ENCODE data around the gene PHACTR4.
A peak's percentile ranks its signal among the peaks of the same experiment; 100 is the strongest.
"Not testable (repeated sequence)": the region's sequence is repeated elsewhere in the genome, so short reads cannot be mapped to it uniquely, and the experiment has no call there.

The PHACTR4 gene

GRCh38 chr1:28354121-28354520 lies 15.4 kb upstream of the PHACTR4 start:
- TF ChIP-seq CTCF (IDR thresholded peaks at IDR 0.05; ENCODE audit: low read depth, low read length, missing control alignments), result no peak
- in situ Hi-C loops (cut with HindIII; ENCODE audit: low sequenced_read_pairs), result no loop called here
- H3K4me3 ChIP-seq (ENCODE audit: low read depth, low read length), result no peak overlapping the region
- DNase-seq (ENCODE audit: low read depth), result no peak

GRCh38 chr1:28358716-28359115 lies 10.8 kb upstream of the PHACTR4 start:
- H3K4me3 ChIP-seq (ENCODE audit: low read depth, low read length), result no peak overlapping the region
- in situ Hi-C loops (cut with HindIII; ENCODE audit: low sequenced_read_pairs), result no loop called here
- no peak for TF ChIP-seq CTCF (IDR thresholded peaks at IDR 0.05; ENCODE audit: low read depth, low read length, missing control alignments)
- DNase-seq (ENCODE audit: low read depth), result no peak

GRCh38 chr1:28359592-28360239 lies 9.8 kb upstream of the PHACTR4 start:
- in situ Hi-C loops (cut with HindIII; ENCODE audit: low sequenced_read_pairs), result no loop called here
- peak; percentile 63 for TF ChIP-seq CTCF (IDR thresholded peaks at IDR 0.05; ENCODE audit: low read depth, low read length, missing control alignments)
- peak; percentile 58 for DNase-seq (ENCODE audit: low read depth)
- no peak overlapping the region for H3K4me3 ChIP-seq (ENCODE audit: low read depth, low read length)

GRCh38 chr1:28364888-28365287 lies 4.7 kb upstream of the PHACTR4 start:
- DNase-seq (ENCODE audit: low read depth), result no peak
- no peak overlapping the region for H3K4me3 ChIP-seq (ENCODE audit: low read depth, low read length)
- in situ Hi-C loops (cut with HindIII; ENCODE audit: low sequenced_read_pairs), result no loop called here
- TF ChIP-seq CTCF (IDR thresholded peaks at IDR 0.05; ENCODE audit: low read depth, low read length, missing control alignments), result no peak

- DNase-seq (ENCODE audit: low read depth), result no peak
- in situ Hi-C loops (cut with HindIII; ENCODE audit: low sequenced_read_pairs), result no loop called here
- no peak for TF ChIP-seq CTCF (IDR thresholded peaks at IDR 0.05; ENCODE audit: low read depth, low read length, missing control alignments)
Observed at GRCh38 chr1:28365864-28366263, 3.7 kb upstream of the PHACTR4 start.

GRCh38 chr1:28368608-28369007 lies 932 bp upstream of the PHACTR4 start:
- in situ Hi-C loops (cut with HindIII; ENCODE audit: low sequenced_read_pairs); H3K4me3 ChIP-seq (ENCODE audit: low read depth, low read length); DNase-seq (ENCODE audit: low read depth): not testable (repeated sequence)

More at GRCh38 chr1:28365864-28366263, 3.7 kb upstream of the PHACTR4 start:
- H3K4me3 ChIP-seq (ENCODE audit: low read depth, low read length), result no peak overlapping the region

GRCh38 chr1:28370239-28371009 lies 884 bp downstream of the PHACTR4 start:
- TF ChIP-seq CTCF (IDR thresholded peaks at IDR 0.05; ENCODE audit: low read depth, low read length, missing control alignments), result peak; percentile 7
- no peak for DNase-seq (ENCODE audit: low read depth)
- in situ Hi-C loops (cut with HindIII; ENCODE audit: low sequenced_read_pairs), result no loop called here
- H3K4me3 ChIP-seq (ENCODE audit: low read depth, low read length), result peak overlapping the region; percentile 91
